Mucosa of rectum (tissue), 2 donors: ENCODE data around the gene TMEFF2.

Experiments used
- H3K27ac ChIP-seq, 2 donors: one replicate each; pipeline ENCODE4 v1.7.0; 2013; ENCODE audit warnings: inconsistent platforms in 2 of 2, low read depth in 2 of 2, low read length in 2 of 2
- H3K27me3 ChIP-seq, 2 donors: one replicate each; pipeline ENCODE4 v1.7.0; 2013; ENCODE audit warnings: low read length in 2 of 2; ENCODE audit not compliant: control insufficient read depth in 2 of 2, insufficient read depth in 2 of 2
- H3K36me3 ChIP-seq, 2 donors: one replicate each; pipeline ENCODE4 v1.7.0; 2013; ENCODE audit warnings: low read length in 2 of 2; ENCODE audit not compliant: control insufficient read depth in 2 of 2, insufficient read depth in 2 of 2
- H3K4me1 ChIP-seq, 2 donors: one replicate each; pipeline ENCODE4 v1.7.0; 2013; ENCODE audit warnings: low read length in 2 of 2, mild to moderate bottlenecking in 1 of 2; ENCODE audit not compliant: control insufficient read depth in 2 of 2, insufficient read depth in 2 of 2
- H3K4me3 ChIP-seq, 2 donors: one replicate each; pipeline ENCODE4 v1.7.0; 2013; ENCODE audit warnings: low read length in 2 of 2
- H3K9ac ChIP-seq, 2 donors: one replicate each; pipeline ENCODE4 v1.7.0; 2013; ENCODE audit warnings: low read length in 2 of 2, low read depth in 1 of 2, mild to moderate bottlenecking in 1 of 2
- H3K9me3 ChIP-seq, 2 donors: one replicate each; pipeline ENCODE4 v1.7.0; 2013; ENCODE audit warnings: low read length in 2 of 2; ENCODE audit not compliant: control insufficient read depth in 2 of 2
- donor health status: healthy.
- donor health status: Normal muscosa, but diverticular disease.

The TMEFF2 gene

GRCh38 chr2:192026059-192026824, 168.5 kb downstream of the TMEFF2 start:
- H3K27ac ChIP-seq: no peak overlapping the region
- no peaks in the 10 kb centered on the region for H3K9me3 ChIP-seq
- H3K4me3 ChIP-seq: no peak overlapping the region
- no peak overlapping the region for H3K9ac ChIP-seq
- no peaks in the 10 kb centered on the region for H3K27me3 ChIP-seq
- H3K36me3 ChIP-seq: no peaks in the 10 kb centered on the region
- H3K4me1 ChIP-seq: no peaks in the 10 kb centered on the region

DNA sequence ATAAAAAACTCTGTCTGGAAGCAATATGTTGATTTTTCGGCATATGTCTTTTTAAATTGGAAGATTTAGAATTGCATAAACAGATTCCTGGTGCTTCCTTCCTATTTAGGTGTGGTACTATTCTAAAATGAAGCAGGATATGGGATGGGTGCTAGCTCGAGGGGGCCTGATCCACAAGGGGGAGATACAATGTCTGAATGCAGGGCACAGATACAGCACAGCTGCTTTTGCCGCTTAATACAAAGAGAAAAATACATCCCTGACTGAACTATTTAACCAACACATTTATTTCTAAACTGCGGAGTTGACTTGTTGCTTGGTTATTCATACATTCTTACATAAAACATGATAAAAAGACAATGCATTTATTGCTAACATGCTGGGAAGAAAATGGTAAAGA, 169.1 kb downstream of the TMEFF2 start:
- H3K27me3 ChIP-seq: no peaks in the 10 kb centered on the region
- H3K4me3 ChIP-seq: no peak overlapping the region
- no peak overlapping the region for H3K9ac ChIP-seq
- H3K27ac ChIP-seq: no peak overlapping the region
- H3K9me3 ChIP-seq: no peaks in the 10 kb centered on the region
- no peaks in the 10 kb centered on the region for H3K4me1 ChIP-seq
- no peaks in the 10 kb centered on the region for H3K36me3 ChIP-seq

- Histone ChIP-seq H3K4me3 (no peak overlapping the region), H3K36me3 (no peaks in the 10 kb centered on the region), H3K9ac (no peak overlapping the region), H3K9me3 (no peaks in the 10 kb centered on the region), H3K27ac (no peak overlapping the region), H3K27me3 (no peaks in the 10 kb centered on the region), H3K4me1 (no peaks in the 10 kb centered on the region)
Measured at GRCh38 chr2:192023006-192023405, 171.7 kb downstream of the TMEFF2 start.

GRCh38 chr2:192017844-192018243, 176.9 kb downstream of the TMEFF2 start:
- H3K4me3 ChIP-seq: no peak overlapping the region
- H3K9ac ChIP-seq: no peak overlapping the region
- H3K36me3 ChIP-seq: no peaks in the 10 kb centered on the region
- H3K9me3 ChIP-seq: no peaks in the 10 kb centered on the region
- no peaks in the 10 kb centered on the region for H3K27me3 ChIP-seq
- H3K4me1 ChIP-seq: no peaks in the 10 kb centered on the region
- no peak overlapping the region for H3K27ac ChIP-seq

DNA sequence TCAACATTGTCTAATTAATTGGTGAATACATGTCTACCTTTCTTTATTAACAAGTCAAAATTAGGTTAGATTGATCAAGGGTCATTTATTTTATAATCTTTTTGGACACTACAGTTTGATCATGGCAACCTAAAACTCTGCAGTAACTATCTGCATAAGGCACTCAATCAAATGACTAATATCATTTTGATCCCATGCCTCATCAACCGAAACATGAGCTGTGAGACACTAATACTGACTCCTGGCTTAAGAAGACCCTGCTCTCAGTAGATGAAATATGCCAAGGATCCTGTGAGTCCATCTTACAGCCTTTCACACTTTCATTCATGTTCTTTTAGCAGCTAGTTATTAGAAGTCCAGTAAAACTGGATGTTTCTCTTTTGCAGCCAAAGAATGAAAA, 178.5 kb downstream of the TMEFF2 start:
- no peak overlapping the region for H3K4me3 ChIP-seq
- H3K9ac ChIP-seq: no peak overlapping the region
- H3K27ac ChIP-seq: no peak overlapping the region
- no peaks in the 10 kb centered on the region for H3K36me3 ChIP-seq
- no peaks in the 10 kb centered on the region for H3K9me3 ChIP-seq
- no peaks in the 10 kb centered on the region for H3K27me3 ChIP-seq
- no peaks in the 10 kb centered on the region for H3K4me1 ChIP-seq

DNA sequence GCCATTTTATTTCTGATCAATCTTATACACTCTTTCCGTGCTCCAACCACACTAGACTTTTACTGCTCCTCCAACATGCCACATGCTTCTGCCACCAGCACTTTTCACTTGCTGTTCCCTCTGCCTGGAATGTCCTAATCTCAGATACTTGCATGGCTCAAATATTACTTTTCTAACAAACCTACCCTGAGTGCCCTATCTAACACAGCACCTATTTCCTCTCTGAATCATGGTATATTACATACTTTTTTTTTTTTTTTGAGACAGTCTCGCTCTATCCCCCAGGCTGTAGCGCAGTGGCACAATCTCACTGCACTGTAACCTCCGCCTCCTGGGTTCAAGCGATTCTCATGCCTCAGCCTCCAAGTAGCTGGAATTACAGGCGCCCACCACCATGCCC, 181.5 kb downstream of the TMEFF2 start:
- H3K9me3 ChIP-seq: no peaks in the 10 kb centered on the region

DNA sequence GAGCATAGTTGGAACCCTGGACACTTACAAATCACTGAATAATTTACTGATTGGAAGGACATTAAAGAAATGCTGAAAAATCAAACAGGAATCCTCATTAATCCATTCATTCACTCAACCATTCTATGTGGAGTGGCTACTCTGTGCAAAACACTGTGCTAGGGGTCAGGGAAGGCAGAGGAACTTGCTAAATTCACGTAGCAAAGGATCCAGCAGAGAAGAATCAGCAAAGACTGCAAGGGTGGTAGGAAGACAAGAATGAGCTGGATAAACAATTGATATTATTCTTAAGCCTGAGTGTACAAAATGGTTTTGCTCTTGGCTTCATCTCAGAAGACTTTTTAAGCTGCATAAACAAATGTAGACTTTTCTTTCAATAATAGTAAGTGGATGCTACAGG, 183.5 kb downstream of the TMEFF2 start:
- Histone ChIP-seq H3K4me3 (no peak overlapping the region), H3K9me3 (no peaks in the 10 kb centered on the region), H3K27me3 (no peaks in the 10 kb centered on the region), H3K36me3 (no peaks in the 10 kb centered on the region), H3K27ac (no peak overlapping the region), H3K4me1 (no peaks in the 10 kb centered on the region), H3K9ac (no peak overlapping the region)

More for the DNA sequence above, 181.5 kb downstream of the TMEFF2 start:
- no peak overlapping the region for H3K27ac ChIP-seq
- no peaks in the 10 kb centered on the region for H3K4me1 ChIP-seq
- no peaks in the 10 kb centered on the region for H3K27me3 ChIP-seq
- no peak overlapping the region for H3K9ac ChIP-seq
- no peak overlapping the region for H3K4me3 ChIP-seq
- no peaks in the 10 kb centered on the region for H3K36me3 ChIP-seq

- no peaks in the 10 kb centered on the region for H3K27me3 ChIP-seq
Measured at GRCh38 chr2:192010073-192010472, 184.7 kb downstream of the TMEFF2 start.

GRCh38 chr2:192007581-192008228, 187.0 kb downstream of the TMEFF2 start:
- no peak overlapping the region for H3K9ac ChIP-seq
- no peaks in the 10 kb centered on the region for H3K27me3 ChIP-seq
- no peaks in the 10 kb centered on the region for H3K9me3 ChIP-seq
- H3K36me3 ChIP-seq: no peaks in the 10 kb centered on the region
- no peak overlapping the region for H3K27ac ChIP-seq
- no peak overlapping the region for H3K4me3 ChIP-seq
- no peaks in the 10 kb centered on the region for H3K4me1 ChIP-seq

More at GRCh38 chr2:192010073-192010472, 184.7 kb downstream of the TMEFF2 start:
- H3K4me1 ChIP-seq: no peaks in the 10 kb centered on the region
- H3K36me3 ChIP-seq: no peaks in the 10 kb centered on the region
- H3K9me3 ChIP-seq: no peaks in the 10 kb centered on the region
- no peak overlapping the region for H3K27ac ChIP-seq
- H3K9ac ChIP-seq: no peak overlapping the region
- no peak overlapping the region for H3K4me3 ChIP-seq

DNA sequence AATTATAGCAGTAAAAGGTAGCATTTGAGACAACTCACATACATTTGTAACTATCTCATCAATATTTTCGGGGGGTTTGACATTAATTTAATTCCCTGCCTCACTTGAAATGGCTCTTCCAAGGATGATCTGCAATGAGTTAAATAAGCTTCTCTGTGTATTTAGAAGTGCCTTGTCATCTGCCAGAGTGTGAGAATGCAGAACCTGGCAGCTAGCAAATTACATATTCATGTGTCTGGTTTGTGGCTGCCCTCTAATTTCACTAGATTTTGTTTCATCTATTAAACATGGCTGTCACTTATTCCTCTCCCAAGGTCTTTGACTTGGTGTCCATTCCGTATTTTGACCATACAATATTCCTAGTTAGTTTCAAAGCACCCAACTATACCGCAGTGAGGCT, 189.5 kb downstream of the TMEFF2 start:
- H3K4me3 ChIP-seq: no peak overlapping the region
- no peaks in the 10 kb centered on the region for H3K36me3 ChIP-seq
- no peaks in the 10 kb centered on the region for H3K4me1 ChIP-seq
- no peak overlapping the region for H3K9ac ChIP-seq
- H3K9me3 ChIP-seq: no peaks in the 10 kb centered on the region
- H3K27me3 ChIP-seq: no peaks in the 10 kb centered on the region
- H3K27ac ChIP-seq: no peak overlapping the region
